Stimulated activated CD4-positive, alpha-beta T cell treated with anti-CD3 and anti-CD28 coated beads, TNF-alpha, amount 100 ng/mL, for 48 hours (primary cell): ENCODE measurements around the gene CA5B.
"Not testable (repeated sequence)": the region's sequence is repeated elsewhere in the genome, so short reads cannot be mapped to it uniquely, and the experiment has no call there.

Source experiments
- DNase-seq, 3 donors: peaks; one replicate each; pipeline ENCODE4 v3.0.0-alpha.2; 2020; ENCODE audit warnings: low read depth in 3 of 3

CA5B gene

GRCh38 chrX:15812192-15812938, 74.3 kb downstream of the CA5B start:
- no peak for DNase-seq

GRCh38 chrX:15813416-15813815, 75.3 kb downstream of the CA5B start:
- no peak for DNase-seq

DNA sequence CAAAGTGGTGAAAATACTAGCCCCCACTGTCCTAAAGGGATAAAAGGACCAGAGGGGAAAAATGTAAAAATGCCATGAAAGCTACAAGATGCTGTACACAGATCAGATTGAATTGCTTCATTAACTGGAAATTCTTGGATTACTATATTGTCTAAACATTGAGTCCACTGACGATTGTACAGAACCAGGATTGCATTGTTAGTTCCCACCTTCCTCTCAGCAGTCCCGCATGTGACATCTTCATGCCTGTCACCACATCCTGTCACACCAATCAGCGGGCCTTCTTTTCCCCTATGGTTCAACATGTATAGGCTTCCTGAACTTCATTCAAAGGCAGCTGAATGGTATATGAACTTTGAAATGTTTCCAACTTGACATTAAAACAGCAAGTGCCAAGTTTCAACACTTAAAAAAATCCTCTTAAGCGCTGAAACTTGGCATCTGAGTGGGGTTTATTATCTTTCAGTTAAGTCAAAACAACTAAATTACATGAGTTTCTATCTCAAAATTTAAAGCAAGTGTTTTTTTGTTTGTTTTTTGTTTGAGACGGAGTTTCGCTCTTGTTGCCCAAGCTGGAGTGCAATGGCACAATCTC, 76.8 kb downstream of the CA5B start:
- no peak for DNase-seq

DNA sequence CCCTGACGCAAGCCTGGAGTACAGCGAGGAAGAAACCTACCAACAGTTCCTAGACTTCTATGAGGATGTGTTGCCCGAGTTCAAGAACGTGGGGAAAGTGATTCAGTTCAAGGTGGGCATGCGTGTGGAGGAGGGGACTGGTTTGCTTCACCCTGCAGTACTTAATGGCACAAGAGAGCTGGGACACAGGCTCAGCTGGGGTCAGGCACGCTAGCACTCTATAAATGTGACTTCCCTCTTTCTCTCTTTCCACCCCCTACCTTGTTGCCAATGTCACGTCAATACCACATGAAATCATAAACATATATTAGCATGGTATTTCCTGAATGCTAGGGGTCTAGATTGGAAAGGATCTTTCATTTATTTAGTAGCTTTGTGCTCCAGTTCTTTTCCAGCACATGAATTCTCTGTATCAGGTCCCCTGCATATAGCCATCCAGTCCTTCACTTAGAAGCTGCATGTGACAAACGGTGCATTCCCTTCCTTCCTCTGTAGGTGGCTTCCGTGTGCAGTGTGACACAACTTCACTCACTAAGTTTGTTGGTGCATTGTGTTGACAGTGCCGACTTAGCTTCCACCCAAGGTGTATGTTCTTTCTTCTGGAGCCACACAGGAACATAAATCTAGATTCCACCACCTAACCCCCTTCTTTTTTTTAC, 77.8 kb downstream of the CA5B start:
- peak in 1 of 3 donors; percentile 14 for DNase-seq

DNA sequence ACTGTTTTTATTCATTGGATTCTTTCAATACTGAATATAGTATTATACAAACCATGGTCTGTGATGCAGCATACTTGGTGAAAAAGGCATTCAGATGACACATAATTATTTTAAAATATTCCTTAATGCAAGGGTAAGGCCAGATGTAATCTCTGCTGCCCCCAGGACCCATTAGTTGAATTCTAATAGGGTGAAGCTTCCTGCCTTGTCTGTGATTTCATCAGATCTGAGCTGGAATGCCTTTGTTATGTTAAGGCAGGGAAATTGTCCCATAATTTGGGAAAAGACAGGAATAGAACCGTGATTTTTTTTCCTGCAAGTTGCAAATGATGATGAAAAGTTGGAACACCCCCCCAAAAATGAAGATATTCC, 78.4 kb downstream of the CA5B start:
- no peak for DNase-seq

- peak in 2 of 3 donors; percentile 8 to 12 for DNase-seq
Observed at GRCh38 chrX:15816886-15817285, 78.8 kb downstream of the CA5B start.

DNA sequence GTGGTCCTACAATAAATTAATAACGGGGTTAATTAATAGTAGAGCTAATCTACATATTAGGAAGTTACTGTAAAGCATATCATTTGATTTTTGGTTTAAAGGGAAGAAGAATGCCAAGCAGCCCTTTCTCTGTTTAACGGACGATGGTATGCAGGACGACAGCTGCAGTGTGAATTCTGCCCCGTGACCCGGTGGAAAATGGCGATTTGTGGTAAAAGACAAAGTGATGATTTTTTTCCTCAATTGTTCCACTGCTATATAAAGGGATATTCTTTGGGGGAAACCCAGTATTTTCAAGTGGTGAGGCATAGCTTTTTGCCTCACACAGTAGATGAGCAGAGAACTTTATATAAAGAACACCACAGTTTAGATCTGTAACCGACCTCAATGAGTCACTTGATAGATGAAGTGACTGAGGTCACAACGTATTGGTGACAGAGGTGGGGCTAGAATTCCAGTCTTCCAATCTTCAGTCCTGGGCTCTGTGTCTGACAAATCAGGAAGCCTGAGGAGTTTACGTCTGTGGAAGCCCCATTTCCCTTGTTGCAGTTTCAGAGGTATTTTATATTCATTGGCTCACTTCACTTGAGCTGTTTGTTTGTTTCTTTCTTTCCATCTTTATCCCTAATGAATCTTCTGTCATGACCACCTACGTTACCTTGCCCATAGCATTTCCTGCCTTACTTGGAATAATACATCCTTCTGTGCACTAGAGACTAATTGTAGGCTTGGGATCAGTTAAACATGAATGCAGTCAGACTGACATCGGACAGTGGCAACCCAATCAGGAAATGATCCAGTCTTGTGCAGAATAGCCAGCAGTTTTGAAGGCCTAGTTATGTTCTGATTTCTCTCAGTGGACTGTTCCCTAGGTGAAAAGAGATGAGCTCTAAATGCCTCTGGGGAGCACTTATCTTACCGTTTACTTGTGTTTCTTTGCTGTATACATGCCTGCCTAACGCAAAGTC, 82.3 kb downstream of the CA5B start:
- no peak for DNase-seq

DNA sequence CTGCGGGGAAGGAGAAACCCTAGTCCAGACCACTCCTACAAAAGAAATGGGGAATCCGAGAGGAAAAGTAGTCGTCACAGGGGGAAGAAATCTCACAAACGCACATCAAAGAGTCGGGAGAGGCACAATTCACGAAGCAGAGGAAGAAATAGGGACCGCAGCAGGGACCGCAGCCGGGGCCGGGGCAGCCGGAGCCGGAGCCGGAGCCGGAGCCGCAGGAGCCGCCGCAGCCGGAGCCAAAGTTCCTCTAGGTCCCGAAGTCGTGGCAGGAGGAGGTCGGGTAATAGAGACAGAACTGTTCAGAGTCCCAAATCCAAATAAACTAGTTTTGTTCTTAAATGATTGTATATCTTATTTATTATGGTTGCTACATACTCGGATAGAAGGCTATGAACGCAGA, 84.9 kb downstream of the CA5B start:
- DNase-seq: no peak

DNA sequence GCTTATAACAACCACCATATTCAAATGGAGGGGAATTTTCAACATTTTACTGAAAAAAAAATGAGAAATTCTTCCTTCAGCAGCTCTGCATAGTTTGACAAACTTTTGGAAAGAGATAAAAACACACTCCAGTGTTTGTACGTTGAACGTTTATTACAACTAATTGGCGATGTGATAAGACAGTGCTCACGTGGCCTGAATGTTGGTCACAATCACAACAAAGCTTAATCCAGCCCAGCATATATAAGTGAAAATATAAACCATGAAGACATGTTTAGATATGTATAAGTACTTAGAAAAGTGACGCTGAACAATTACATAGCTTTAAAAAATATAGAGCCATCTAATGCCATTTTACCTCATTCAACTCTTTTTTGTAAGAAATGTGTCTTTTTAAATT, 87.9 kb downstream of the CA5B start:
- no peak for DNase-seq

DNA sequence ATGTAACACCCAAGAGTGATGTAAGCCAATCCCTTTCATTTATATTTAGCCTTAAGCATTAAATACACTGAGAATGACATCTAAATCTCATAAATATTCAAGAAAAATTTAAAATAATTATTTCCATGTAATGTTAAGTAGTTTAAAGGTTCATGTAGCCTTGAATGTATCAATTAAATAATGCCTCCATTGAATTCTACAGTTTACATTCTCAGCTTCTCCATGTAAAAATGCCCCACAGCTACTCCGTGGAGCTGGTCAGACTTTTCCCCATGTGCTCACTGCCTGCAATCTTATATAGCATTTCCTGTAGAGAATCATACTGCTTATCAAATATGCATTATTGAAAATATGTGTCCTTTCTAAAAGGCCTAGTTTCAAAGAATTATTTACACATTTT, 91.1 kb downstream of the CA5B start:
- DNase-seq: no peak

DNA sequence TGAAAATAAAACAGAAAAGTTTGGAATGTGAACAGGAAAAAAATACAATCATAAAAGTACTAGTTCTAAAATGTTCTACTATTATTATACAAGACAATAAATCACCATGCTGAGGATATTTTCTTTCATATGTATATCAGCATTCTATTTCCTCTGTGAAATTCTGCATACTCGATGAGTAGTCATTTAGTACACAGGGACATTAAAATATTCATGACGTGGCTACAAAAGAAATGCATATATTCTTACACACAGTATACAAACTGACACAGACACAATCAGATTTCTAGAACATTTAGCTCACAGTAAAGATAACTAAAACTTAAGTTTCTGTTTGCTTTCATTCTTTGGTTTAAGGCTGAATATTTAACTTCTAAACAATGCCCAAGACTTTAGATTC, 93.3 kb downstream of the CA5B start:
- DNase-seq: not testable (repeated sequence)

DNA sequence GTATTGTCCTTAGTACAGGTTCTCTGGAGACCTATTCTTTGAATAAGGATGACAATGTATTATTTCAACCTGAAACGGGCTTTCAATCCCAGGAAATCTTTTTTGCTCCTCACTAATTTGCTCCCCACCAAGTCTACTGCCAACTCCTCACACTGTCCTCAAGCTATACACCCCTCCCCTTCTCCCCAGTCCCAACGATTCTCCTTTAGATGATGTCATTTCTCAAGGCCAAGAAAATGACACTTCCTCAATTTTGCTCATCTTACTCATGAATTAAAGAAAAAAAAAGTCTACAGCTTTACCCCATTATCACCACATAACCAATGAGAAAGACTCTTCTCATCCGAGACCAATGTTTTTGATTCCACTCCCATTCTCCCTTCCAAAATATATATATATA, 96.0 kb downstream of the CA5B start:
- DNase-seq: no peak

- no peak for DNase-seq
Observed at GRCh38 chrX:15834827-15835595, 96.9 kb downstream of the CA5B start.
